ENCODE measurements around the gene NUCKS1.

- no peak for TF ChIP-seq CTCF (IDR thresholded peaks at IDR 0.05; ENCODE audit: control extremely low read depth in 1 of 3, insufficient read depth in 1 of 3, low read depth in 1 of 3, low read length in 3 of 3)
- TF ChIP-seq RXRA (IDR thresholded peaks at IDR 0.05; ENCODE audit: insufficient read depth, low read depth, low read length), result no peak
Measured at GRCh38 chr1:205754857-205755256, 4.9 kb upstream of the NUCKS1 start.

Data from H1 (cell line).